Posterior cingulate gyrus (tissue), 11 donors: Measurements from ENCODE around the gene SLC3A2.
"Not testable (repeated sequence)": the region's sequence is repeated elsewhere in the genome, so short reads cannot be mapped to it uniquely, and the experiment has no call there.

ENCODE experiments used
- DNase-seq, 10 donors: peaks; one replicate each; pipeline versions ENCODE4 v3.0.0 to v3.0.0-alpha.2; 2020 to 2021; ENCODE audit warnings: mixed read lengths in 3 of 10
- intact Hi-C: fragments of 100-400 bp; cut with DNase I; formaldehyde crosslinking; loops from one replicate; pipeline ENCODE4 v1.15.1; 2023

SLC3A2 gene

DNA sequence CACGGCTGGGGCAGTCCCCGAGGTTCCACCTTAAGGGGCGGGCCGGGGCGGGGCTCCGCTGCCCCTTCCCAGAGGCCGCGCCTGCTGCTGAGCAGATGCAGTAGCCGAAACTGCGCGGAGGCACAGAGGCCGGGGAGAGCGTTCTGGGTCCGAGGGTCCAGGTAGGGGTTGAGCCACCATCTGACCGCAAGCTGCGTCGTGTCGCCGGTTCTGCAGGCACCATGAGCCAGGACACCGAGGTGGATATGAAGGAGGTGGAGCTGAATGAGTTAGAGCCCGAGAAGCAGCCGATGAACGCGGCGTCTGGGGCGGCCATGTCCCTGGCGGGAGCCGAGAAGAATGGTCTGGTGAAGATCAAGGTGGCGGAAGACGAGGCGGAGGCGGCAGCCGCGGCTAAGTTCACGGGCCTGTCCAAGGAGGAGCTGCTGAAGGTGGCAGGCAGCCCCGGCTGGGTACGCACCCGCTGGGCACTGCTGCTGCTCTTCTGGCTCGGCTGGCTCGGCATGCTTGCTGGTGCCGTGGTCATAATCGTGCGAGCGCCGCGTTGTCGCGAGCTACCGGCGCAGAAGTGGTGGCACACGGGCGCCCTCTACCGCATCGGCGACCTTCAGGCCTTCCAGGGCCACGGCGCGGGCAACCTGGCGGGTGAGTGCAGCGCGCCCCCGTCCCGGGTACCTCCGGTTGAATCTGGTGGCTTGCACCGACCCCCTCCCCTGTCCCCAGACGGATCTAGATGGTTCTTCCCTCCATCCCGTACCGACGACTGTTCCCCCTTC lies at the start of gene SLC3A2:
Gene SLC3A2, plus strand, starts transcription at position 94 of the 776 bp plus-strand sequence. Its CDS starts 128 bp downstream, at position 222.
- intact Hi-C loops = loop anchor here (5.0 kb wide), 1 partner anchor 94 kb away; the partner anchor contains the start of gene TMEM179B
- peak; percentile 73 to 97 (median 84) for DNase-seq

DNA sequence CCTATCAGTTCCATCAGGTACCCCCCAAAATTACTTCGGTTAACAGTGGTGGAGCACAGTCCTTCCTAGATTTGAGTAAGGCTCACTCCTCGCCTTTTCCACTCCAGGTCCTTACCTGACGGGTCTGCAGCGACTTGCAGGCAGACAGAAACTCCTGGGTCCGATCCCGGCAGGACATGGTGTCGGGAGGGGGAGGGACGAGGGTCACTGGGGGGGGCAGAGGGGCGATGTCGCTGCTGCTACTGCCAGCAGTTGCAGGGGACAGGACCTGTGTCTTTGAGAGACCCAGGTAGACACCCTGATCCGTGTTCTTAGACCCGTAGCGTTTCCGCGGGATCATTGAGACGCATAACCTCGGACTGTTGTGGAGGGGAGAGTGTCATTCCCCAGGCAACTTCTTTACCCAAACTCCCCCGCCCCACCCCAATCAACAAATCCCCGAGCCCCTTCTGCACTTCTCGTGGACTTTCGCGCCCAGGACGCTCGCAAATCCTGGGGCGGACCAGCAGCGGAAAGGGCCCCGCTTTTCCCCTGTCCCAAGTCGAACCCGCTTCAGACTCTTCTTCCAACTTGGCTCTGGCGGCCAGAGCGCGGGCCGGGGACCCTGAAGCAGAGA lies 49.7 kb upstream of the SLC3A2 start:
- no peak for DNase-seq
- intact Hi-C loops = loop anchor here (5.0 to 10.0 kb wide), 2 partner anchors 39 to 106 kb away; partner anchors contain the start of genes HNRNPUL2, TMEM223 and TTC9C

DNA sequence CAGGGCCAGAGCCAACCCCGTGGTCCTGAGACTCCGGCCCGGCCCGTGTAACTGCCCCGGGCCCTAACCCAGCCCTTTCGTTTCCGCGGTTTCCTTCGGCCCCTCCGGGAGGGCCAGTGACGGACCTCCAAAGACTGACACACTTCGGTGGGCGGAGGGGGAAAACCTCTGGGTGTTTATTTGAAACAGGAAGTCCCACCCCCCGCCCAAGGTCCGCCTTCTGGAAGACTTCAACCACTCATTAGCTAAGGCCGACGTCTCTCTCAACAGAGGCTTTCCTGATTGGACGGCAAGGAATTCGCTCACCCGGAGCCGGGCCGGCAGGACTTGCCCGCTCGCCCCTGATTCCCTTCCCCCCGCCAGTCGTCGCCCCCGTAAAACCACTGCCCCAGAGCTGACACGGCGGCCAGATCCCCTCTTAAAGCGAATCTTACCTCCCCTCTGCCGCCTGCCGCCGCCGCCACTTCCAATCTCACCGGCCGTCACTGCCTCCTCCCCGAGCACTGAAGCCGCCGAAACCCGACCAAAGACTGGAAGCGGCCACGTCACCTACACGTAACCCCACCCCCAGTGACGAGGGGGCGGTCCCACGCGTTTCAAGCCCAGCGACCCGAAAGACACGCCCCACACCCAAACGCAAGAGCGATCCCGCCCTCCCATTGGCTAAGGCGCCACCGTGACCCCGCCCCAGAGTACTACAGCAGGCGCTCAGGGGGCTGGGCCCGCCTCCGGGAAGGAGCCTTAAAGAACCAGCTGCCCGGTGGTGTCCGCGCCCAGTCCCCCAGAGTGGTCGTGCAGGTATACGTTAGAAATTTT lies 49.0 kb upstream of the SLC3A2 start, which contains the start of gene STX5:
Gene STX5, minus strand, starts transcription at position 532 of the 816 bp plus-strand sequence. CDS start 808 bp downstream, outside the sequence.
- DNase-seq = peak; percentile 100
- intact Hi-C loops = loop anchor here (5.0 to 10.0 kb wide), 2 partner anchors 39 to 107 kb away; partner anchors contain the start of genes HNRNPUL2, TMEM223 and TTC9C

DNA sequence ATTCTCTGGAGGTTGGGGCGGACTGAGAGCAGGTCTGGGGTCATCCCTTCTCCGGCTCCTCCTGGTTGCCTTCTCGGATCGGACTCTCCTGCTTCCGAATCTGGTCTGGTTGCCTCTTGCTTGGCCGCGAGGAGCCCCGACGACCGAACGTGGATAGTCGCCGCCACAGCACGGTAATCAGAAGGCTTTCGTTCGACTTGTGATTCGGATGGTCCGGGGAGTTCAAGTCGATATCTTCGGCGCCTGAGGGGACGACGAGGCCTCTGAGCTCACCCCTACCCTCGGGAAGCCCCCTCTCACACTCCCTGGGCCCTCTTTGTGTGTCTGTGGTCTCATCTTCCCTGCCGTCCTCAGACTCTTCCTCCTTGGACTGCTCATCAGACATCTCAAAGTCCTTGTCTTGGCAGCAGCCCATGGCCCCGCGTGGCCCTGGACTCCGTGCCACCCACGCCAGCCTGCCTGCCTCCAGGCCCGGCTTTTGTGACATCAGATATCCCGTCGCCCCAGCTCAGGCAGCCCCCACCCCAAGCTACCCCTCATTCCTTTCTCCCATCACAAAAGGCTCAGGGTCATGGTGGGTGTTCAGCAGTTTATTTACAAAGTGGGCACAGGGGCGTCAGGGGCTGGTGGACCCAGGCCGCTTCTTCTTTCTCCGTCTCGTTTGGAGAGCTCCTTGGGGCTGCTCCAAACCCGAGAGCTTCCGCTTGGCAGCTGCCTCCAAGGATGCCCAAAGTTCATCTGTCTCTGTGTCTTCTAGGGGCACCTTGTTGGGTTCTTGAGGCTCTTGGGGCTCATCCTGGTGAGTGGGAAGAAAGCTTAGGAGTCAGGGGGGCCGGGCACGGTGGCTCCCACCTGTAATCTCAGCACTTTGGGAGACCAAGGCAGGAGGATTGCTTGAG lies 48.1 kb upstream of the SLC3A2 start, which contains the start of gene TEX54:
Gene TEX54, minus strand, starts transcription at position 506 of the 899 bp plus-strand sequence.
- DNase-seq = peak in 4 of 10 donors; percentile 2 to 81 (median 13)
- intact Hi-C loops = loop anchor here (5.0 to 10.0 kb wide), 2 partner anchors 40 to 108 kb away; partner anchors contain the start of genes HNRNPUL2, TMEM223 and TTC9C

DNA sequence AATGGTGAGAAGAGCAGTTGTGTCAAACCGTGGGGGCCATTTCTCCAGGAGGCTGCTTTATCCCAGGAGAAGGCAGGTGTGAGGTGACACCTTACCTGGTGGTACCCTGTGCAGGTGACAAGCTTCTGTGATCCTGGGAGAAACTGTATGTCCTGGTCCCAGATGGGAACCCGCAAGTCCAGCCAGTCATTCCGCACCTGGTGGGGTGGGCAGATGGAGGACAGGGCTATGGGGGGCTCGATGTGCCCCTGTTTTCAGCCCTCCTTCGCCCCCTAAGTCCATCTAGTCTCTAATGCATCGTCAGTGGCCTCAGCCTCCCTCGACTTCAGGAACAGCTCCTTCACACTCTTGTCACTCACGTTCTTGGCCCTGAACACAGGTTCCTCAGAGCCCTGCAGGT lies 45.4 kb upstream of the SLC3A2 start:
- intact Hi-C loops = loop anchor here (10.0 kb wide), 1 partner anchor 111 kb away; the partner anchor contains the start of genes HNRNPUL2 and TTC9C
- peak in 1 of 10 donors; percentile 66 for DNase-seq

DNA sequence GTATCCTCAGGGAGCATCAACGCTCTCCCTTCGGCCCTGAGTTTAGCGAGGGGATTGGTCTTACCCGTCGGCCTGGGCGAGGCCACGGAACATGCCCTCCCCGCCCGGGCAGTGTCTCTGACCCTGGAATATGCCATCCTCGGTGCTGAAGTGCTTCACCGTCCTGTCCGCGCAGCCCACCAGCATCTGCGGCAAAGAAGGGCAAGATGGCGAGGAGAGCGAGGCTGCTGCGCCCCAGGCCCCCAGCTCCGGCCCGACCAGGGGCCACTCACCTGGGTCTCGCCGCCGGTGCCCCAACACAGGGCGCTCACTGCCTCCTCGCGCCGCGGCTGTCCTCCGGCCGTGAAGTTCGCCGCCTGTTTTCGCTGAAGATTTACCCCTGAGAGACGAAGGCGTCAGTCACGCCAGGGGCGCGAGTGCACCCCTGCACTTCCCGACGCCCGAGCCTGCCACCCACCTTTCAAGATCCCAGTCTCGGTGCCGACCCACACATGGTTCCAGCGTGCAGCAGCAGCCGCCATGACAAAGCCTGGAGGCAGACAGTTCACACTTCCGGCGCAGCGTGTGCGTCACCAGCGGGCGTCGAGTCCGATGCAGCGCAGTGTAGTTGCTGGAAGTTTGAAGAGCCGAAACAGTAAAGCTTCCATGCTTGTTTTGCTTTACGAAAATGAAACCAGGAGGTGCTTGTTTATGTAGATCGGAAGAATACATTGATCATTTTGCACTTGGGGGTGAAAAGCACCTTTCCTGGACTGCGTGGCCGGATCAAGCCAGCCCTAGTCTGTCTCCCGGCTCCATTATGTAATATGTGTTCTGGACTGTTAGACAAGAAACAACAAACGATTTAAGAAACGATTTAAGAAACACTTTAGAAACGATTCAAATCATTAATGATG lies 41.4 kb upstream of the SLC3A2 start, which contains the start of gene WDR74:
Gene WDR74, minus strand, starts transcription at position 541 of the 896 bp plus-strand sequence. Its CDS starts 20 bp downstream, at position 521.
- intact Hi-C loops = loop anchor here (1.0 to 10.0 kb wide), 2 partner anchors 17 to 114 kb away; partner anchors contain the start of genes HNRNPUL2 and TTC9C
- peak; percentile 92 to 99 (median 94) for DNase-seq

DNA sequence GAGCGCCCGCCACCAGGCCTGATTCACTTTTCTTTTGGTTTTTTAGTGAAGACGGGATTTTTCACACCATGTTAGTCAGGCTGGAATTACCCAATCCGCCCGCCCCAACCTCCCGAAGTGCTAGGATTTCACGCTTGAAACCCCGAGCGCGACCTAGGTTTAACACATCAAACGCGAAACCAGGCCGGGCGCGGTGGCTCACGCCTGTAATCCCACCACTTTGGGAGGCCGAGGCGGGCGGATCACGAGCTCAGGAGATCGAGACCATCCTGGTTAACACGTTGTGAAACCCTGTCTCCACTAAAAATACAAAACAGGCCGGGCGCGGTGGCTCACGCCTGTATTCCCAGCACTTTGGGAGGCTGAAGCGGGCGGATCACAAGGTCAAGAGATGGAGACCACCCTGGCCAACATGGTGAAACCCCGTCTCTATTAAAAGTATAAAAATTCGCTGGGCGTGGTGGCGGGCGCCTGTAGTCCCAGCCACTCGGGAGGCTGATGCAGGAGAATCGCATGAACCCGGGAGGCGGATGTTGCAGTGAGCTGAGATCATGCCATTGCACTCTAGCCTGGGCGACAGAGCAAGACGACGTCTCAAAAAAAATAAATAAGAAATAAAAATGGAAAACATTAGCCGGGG lies 39.9 kb upstream of the SLC3A2 start:
- DNase-seq = peak in 9 of 10 donors; percentile 20 to 90 (median 43)
- intact Hi-C loops = loop anchor here (5.0 kb wide), 1 partner anchor 54 kb away; the partner anchor contains the start of gene TMEM179B

DNA sequence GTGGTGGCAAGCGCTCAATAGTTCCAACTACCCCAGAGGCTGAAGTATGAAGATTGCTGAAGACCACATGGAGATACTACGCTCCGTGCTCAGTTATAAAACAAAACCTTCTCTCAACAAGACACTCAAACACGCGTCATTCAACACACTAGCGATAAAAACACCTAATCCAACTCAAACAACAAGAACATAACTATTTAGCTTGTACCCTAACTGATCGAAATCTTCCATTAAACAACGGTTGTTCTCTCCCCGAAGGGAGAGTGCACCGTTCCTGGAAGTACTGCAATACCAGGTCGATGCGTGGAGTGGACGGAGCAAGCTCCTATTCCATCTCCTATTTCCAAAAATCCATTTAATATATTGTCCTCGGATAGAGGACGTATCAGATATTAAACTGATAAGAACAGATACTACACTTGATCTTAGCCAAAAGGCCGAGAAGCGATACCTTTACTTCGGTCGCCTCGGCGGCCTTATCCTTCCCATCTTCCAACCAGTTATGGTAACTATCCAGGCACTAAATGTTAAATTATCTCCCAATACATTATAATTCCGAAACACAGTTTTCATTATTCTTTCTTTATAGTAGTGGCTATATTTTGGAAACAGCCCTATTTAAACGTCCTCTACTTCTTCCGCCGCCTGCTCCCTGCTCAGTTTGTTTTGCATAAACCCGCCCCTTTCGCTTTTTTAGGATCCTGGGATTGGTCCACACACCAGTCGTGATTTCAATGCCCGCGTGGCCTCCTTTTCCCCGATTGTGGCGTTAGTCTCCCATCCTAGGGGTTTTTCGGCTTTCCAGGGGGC lies 39.1 kb upstream of the SLC3A2 start:
- intact Hi-C loops = loop anchor here (1.0 to 5.0 kb wide), 2 partner anchors 14 to 54 kb away; partner anchors contain the start of gene TMEM179B
- DNase-seq = peak; percentile 67 to 97 (median 82)

DNA sequence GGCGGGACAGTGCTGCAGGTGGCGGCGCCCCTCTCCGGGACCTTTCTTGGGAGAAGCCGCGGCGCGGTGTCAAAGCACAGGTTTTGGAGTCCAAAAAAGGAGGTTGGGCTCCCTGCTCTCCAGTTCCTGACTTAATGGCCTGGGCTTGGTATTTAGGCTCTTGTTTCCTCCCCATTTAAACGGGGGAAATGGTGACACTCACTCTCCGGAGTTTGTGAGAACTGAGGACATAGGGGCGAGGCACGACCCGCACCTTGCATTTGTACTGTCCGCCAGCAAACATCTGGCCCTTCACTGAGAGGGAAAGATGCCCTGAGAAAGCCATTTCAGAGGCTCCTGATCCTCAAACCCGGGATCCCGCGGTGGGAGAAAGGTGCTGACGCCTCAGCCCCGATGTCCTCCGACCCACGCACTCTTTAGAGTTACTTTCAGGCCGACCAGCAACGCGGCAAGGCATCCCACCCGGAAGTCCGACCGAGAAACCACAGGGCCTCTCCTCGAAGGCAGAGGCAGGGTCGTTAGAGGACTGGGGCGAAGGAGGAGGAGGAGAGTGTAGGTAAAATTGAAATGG lies 38.4 kb upstream of the SLC3A2 start:
- intact Hi-C loops = loop anchor here (1.0 to 5.0 kb wide), 2 partner anchors 13 to 55 kb away; partner anchors contain the start of gene TMEM179B
- peak in 4 of 10 donors; percentile 11 to 70 (median 23) for DNase-seq

DNA sequence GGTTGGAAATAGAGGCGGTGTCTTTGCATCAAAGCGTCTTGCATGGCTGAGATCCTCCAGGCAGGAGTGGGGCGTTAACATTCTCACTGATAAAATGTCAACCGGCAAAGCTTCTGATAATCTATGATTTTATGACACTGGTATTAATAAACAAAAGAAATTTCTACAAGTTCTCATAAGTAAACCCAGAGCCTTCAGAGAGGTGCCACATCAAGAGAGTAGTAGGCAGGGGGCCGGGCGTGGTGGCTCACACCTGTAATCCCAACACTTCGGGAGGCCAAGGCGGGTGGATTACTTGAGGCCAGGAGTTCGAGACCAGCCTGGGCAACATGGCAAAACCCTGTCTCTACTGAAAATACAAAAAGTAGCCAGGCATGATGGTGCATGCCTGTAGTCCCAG lies 37.8 kb upstream of the SLC3A2 start:
- intact Hi-C loops = loop anchor here (1.0 to 5.0 kb wide), 2 partner anchors 12 to 56 kb away; partner anchors contain the start of gene TMEM179B
- not testable (repeated sequence) for DNase-seq

DNA sequence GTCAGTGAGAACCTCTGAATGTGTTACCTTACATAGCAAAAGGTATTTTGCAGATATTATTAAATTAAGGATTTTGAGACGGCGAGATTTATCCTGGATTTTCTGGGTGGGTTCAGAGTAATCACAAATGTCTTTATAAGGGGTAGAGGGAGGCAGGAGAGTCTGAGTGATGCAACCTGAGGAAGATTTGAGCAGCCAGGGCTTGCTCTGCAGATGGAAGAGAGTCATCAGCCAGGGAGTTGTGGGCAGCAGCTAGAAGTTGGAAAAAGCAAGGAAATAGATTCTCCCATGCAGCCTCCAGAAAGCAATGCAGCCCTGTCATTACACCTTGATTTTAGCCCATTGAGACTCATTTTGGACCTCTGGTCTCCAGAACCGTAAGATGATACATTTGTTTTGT lies 37.2 kb upstream of the SLC3A2 start:
- DNase-seq = no peak
- intact Hi-C loops = loop anchor here (5.0 kb wide), 1 partner anchor 56 kb away; the partner anchor contains the start of gene TMEM179B

DNA sequence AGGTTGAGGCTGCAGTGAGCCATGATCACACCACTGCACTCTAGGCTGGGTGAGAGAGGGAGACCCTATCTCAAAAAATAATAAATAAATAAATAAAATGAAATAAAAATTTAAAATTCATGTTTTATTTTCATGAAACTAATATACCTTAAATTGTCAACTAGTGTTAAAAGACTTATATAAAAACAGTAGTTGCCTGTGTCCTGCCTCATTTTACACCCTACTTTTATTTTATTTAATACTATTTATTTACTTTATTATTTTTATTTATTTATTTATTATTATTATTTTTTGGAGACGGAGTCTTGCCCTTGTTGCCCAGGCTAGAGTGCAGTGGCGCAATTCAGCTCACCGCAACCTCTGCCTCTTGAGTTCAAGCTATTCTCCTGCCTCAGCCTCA lies 36.5 kb upstream of the SLC3A2 start:
- DNase-seq = no peak
- intact Hi-C loops = loop anchor here (5.0 kb wide), 1 partner anchor 57 kb away; the partner anchor contains the start of gene TMEM179B

DNA sequence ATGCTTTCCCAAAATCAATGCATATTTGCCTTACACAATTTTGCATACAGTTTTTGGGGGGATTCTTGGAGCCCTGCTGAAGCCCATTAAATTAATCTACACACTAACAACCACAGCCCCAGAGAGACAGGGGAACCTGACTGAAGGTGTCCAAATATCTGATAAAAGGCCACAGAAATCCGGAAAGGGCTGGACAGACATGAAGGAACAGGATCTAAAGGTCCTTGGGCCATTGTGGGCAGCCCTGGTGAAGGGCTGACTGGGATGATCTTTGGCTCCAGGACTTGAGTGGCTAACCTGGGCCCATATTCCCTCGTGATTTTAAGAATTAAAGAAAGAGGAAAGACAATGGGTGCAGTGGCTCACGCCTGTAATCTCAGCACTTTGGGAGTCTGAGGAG lies 34.5 kb upstream of the SLC3A2 start:
- DNase-seq = no peak
- intact Hi-C loops = no loop called here

DNA sequence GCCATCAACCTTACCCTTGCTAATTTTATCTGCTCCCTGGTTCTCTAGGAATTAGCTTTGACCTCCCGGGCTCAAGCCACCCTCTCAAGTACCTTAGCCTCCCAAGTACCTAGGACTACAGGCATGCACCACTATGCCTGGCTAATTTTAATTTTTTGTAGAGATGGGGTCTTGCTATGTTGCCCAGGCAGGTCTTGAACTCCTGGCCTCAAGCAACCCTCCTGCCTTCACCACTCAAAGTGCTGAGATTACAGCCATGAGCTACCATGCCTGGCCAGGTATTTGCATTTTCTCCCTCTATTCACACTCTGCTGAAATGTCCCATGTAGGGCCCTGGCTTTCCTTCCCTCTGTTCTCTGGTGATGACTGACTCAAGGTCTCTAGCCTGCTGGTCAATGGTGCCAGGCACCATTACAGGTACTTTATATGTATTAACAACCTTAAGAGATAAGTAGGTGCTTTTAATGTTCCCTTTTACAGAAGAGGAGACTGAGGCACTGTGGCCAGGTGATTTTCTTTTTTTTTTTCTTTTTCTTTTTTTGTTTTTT lies 32.9 kb upstream of the SLC3A2 start:
- no peak for DNase-seq
- intact Hi-C loops = no loop called here
